HEK293T (cell line): Measurements from ENCODE around the gene PPP1R3A.

Source experiments
- SP1 ChIP-seq: fragments of 450-650 bp; IDR thresholded peaks from 2 replicates; pipeline ENCODE4 v1.6.1; 2017
- TF ChIP-seq, protein P1 (sequence below): fragments of 450-650 bp; IDR thresholded peaks from 2 replicates; pipeline ENCODE4 v1.6.1; 2016

DNA sequence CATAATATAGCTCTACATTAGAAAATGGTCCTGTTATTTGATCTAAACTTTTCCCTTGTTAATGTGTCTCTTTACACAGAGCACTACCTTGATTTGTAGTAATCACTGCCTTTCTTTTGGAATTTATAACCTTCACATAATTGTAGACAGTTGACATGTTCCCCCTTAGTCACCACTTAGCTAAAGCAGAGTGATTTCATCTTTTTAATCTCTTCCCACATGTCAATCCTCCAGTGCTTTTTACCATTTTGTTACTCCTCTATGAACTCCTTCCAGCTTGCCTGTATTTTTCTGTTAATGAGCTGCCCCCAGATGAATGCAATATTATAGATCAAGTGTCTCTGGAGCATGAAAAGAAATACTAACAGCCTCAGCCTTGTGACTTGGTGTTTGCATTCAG lies 2.6 kb upstream of the PPP1R3A start:
- TF ChIP-seq, protein P1, sequence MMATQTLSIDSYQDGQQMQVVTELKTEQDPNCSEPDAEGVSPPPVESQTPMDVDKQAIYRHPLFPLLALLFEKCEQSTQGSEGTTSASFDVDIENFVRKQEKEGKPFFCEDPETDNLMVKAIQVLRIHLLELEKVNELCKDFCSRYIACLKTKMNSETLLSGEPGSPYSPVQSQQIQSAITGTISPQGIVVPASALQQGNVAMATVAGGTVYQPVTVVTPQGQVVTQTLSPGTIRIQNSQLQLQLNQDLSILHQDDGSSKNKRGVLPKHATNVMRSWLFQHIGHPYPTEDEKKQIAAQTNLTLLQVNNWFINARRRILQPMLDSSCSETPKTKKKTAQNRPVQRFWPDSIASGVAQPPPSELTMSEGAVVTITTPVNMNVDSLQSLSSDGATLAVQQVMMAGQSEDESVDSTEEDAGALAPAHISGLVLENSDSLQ, result peak; percentile 68
- TF ChIP-seq SP1, result no peak
